Measurements from ENCODE around the gene TTC39C.

DNA sequence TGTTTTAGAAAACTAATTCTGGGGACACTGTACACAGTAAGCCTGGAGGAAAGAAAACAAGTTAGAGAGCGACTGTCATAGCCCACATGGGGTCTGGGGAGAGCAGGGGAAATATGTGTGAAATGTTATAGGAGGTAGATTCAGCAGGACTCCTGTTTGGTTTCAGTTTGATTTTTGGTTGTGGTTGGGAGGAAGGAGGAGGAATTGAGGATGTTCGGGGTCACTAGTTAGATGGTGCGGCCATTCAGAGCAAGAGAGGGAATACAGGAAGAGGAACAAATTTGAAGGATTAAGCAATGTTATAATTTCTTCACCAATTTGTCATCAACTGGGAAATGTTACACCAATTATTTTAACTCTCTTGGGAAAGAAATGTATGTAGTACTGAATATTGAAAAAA lies 25.1 kb downstream of the TTC39C start:
- TF ChIP-seq CTCF (IDR thresholded peaks at IDR 0.05) (no peak), POLR2A (IDR thresholded peaks at IDR 0.05) (no peak)

All from thyroid gland (tissue), 4 donors.